ENCODE measurements around the gene NFE2L3. TPM values are rescaled to one million over a fixed set of nuclear protein-coding genes. Genes with fewer than 3 reads are reported as not detected.

The NFE2L3 gene
- total RNA-seq = 52.9 and 55.8 TPM in 2 replicates

GRCh38 chr7:26151953-26152781 lies at the start of gene NFE2L3:
Gene NFE2L3 (plus strand): TSS chr7:26152198. CDS start chr7:26152499, 301 bp downstream.

GRCh38 chr7:26200444-26201246 lies 48.6 kb downstream of the NFE2L3 start, which contains the start of gene HNRNPA2B1:
Gene HNRNPA2B1 (minus strand): TSS chr7:26200746. CDS start chr7:26200577, 169 bp downstream.

GRCh38 chr7:26201247-26202018 lies 49.4 kb downstream of the NFE2L3 start, which contains the start of gene CBX3:
Gene CBX3 (plus strand): TSS chr7:26201745. CDS start chr7:26202999, 1,254 bp downstream.

Other genes with a start within 250 kb of the NFE2L3 start
- gene HNRNPA2B1, start 48.5 kb downstream of the NFE2L3 start, total RNA-seq = 171 and 191 TPM in 2 replicates
- 115 TPM in 2 replicates for gene CBX3, start 49.5 kb downstream of the NFE2L3 start, total RNA-seq
- 2.8 and 3.5 TPM in 2 replicates for gene SNX10, start 139.7 kb downstream of the NFE2L3 start, total RNA-seq

Data from mammary microvascular endothelial cell (primary cell).